ENCODE measurements around the gene LYZL4.

GRCh38 chr3:42432485-42432884 lies 22.1 kb upstream of the LYZL4 start:
- TF ChIP-seq POLR2AphosphoS5 (IDR thresholded peaks at IDR 0.05; ENCODE audit: low read depth, low read length), result no peak
- no peak for TF ChIP-seq CTCF (IDR thresholded peaks at IDR 0.05)
- TF ChIP-seq REST (IDR thresholded peaks at IDR 0.05; ENCODE audit: low read depth, low read length), result no peak
- no peak for TF ChIP-seq MXI1 (IDR thresholded peaks at IDR 0.05; ENCODE audit: low read depth, low read length)
- TF ChIP-seq RAD21 (IDR thresholded peaks at IDR 0.05; ENCODE audit: low read length), result no peak
- TF ChIP-seq GATA2 (CRISPR knock-in tag; IDR thresholded peaks at IDR 0.05), result no peak
- no peak for TF ChIP-seq RXRA (IDR thresholded peaks at IDR 0.05; ENCODE audit: borderline replicate concordance, low read depth)
- no peak for TF ChIP-seq YY1 (IDR thresholded peaks at IDR 0.05; ENCODE audit: low read depth)
